ENCODE measurements around the gene BANF2. TPM values are rescaled to one million over a fixed set of nuclear protein-coding genes. Genes with fewer than 3 reads are reported as not detected.

Gene BANF2
- polyA plus RNA-seq, 1 of the 3 experiments (the other 2 are of a cell fraction) = not detected

DNA sequence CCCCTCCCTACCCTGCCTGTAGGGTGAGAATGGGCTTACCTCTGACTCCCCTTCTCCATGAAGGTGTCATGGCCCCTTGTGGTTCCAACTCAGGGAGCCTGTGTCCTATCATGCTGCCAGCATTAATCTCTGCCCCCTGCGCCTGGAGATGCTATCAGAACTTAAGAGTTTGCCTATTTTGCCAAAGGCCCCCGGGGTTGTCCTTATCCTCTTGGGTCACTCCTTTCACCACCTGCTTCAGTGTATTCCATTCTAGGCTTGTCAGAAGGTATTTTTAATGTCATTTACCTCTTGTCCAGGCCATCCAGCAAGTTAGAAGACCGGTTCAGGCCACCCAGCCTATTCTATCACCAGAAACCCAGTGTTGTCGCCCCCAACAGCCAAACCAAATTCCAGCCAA lies 28.2 kb upstream of the BANF2 start:
- Histone ChIP-seq H3K79me2 (ENCODE audit: insufficient read depth) (peaks cover 97% of the 10 kb centered on the region), H3K4me1 (ENCODE audit: control insufficient read depth in 1 of 2, insufficient read depth in 2 of 2, low read depth in 1 of 2, low read length in 1 of 2) (peaks cover 9 to 15% of the 10 kb centered on the region in 2 experiments; a peak in 2 of 4 replicates), H3K36me3 (replicated peaks in 1 of 2; ENCODE audit: control insufficient read depth in 1 of 2, insufficient read depth in 2 of 2, low read length in 1 of 2) (peaks cover 8 to 23% of the 10 kb centered on the region in 2 experiments), H3K9ac (no peak overlapping the region), H3K4me2 (no peak overlapping the region), H3K27ac (ENCODE audit: low read depth in 2 of 2, low read length in 1 of 2) (no peak overlapping the region), H3K27me3 (ENCODE audit: insufficient read depth) (no peaks in the 10 kb centered on the region), H3K4me3 (ENCODE audit: low read depth in 2 of 2, low read length in 1 of 2) (no peak overlapping the region), H4K20me1 (ENCODE audit: insufficient read depth) (peaks cover 88% of the 10 kb centered on the region), H3K9me2 (no peaks in the 10 kb centered on the region), H3K9me3 (no peaks in the 10 kb centered on the region), H2AFZ (ENCODE audit: low read depth) (no peak overlapping the region), H3F3A (replicated peaks; ENCODE audit: insufficient read depth) (peaks cover 9% of the 10 kb centered on the region)
- CTCF ChIA-PET = interaction anchor here (1.4 kb wide), 1 partner anchor 9 kb away, joined by 5 read pairs; no protein-coding TSS in a partner anchor
- POLR2A ChIA-PET = no interaction called here
- no peak for TF ChIP-seq MEF2A (IDR thresholded peaks at IDR 0.05; ENCODE audit: borderline replicate concordance, low read depth)
- no peak for TF ChIP-seq FOSL2 (IDR thresholded peaks at IDR 0.05; ENCODE audit: borderline replicate concordance, low read depth)
- no peak for TF ChIP-seq TAF1 (IDR thresholded peaks at IDR 0.05; ENCODE audit: borderline replicate concordance, low read depth, low read length)
- TF ChIP-seq, protein P1, sequence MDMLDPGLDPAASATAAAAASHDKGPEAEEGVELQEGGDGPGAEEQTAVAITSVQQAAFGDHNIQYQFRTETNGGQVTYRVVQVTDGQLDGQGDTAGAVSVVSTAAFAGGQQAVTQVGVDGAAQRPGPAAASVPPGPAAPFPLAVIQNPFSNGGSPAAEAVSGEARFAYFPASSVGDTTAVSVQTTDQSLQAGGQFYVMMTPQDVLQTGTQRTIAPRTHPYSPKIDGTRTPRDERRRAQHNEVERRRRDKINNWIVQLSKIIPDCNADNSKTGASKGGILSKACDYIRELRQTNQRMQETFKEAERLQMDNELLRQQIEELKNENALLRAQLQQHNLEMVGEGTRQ (IDR thresholded peaks at IDR 0.05; ENCODE audit: borderline replicate concordance, low read depth, low read length) = no peak
- TF ChIP-seq, protein P2, sequence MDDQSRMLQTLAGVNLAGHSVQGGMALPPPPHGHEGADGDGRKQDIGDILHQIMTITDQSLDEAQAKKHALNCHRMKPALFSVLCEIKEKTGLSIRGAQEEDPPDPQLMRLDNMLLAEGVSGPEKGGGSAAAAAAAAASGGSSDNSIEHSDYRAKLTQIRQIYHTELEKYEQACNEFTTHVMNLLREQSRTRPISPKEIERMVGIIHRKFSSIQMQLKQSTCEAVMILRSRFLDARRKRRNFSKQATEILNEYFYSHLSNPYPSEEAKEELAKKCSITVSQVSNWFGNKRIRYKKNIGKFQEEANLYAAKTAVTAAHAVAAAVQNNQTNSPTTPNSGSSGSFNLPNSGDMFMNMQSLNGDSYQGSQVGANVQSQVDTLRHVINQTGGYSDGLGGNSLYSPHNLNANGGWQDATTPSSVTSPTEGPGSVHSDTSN (IDR thresholded peaks at IDR 0.05) = no peak
- no peak for TF ChIP-seq GATA2 (CRISPR knock-in tag; IDR thresholded peaks at IDR 0.05)
- TF ChIP-seq, protein P3, sequence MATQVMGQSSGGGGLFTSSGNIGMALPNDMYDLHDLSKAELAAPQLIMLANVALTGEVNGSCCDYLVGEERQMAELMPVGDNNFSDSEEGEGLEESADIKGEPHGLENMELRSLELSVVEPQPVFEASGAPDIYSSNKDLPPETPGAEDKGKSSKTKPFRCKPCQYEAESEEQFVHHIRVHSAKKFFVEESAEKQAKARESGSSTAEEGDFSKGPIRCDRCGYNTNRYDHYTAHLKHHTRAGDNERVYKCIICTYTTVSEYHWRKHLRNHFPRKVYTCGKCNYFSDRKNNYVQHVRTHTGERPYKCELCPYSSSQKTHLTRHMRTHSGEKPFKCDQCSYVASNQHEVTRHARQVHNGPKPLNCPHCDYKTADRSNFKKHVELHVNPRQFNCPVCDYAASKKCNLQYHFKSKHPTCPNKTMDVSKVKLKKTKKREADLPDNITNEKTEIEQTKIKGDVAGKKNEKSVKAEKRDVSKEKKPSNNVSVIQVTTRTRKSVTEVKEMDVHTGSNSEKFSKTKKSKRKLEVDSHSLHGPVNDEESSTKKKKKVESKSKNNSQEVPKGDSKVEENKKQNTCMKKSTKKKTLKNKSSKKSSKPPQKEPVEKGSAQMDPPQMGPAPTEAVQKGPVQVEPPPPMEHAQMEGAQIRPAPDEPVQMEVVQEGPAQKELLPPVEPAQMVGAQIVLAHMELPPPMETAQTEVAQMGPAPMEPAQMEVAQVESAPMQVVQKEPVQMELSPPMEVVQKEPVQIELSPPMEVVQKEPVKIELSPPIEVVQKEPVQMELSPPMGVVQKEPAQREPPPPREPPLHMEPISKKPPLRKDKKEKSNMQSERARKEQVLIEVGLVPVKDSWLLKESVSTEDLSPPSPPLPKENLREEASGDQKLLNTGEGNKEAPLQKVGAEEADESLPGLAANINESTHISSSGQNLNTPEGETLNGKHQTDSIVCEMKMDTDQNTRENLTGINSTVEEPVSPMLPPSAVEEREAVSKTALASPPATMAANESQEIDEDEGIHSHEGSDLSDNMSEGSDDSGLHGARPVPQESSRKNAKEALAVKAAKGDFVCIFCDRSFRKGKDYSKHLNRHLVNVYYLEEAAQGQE (IDR thresholded peaks at IDR 0.05; ENCODE audit: low read depth, low read length) = no peak
- TF ChIP-seq EP300 (IDR thresholded peaks at IDR 0.05; ENCODE audit: borderline replicate concordance in 1 of 2, low read depth in 1 of 2, low read length in 1 of 2) = no peak
- TF ChIP-seq TCF12 (IDR thresholded peaks at IDR 0.05) = no peak
- TF ChIP-seq POLR2AphosphoS5 (IDR thresholded peaks at IDR 0.05; ENCODE audit: low read depth, low read length) = no peak
- TF ChIP-seq RCOR1 (IDR thresholded peaks at IDR 0.05; ENCODE audit: low read length) = no peak
- TF ChIP-seq EZH2phosphoT487 (IDR thresholded peaks at IDR 0.05; ENCODE audit: borderline replicate concordance, low read depth) = no peak
- TF ChIP-seq MXI1 (IDR thresholded peaks at IDR 0.05; ENCODE audit: low read depth, low read length) = no peak
- TF ChIP-seq GABPA (IDR thresholded peaks at IDR 0.05; ENCODE audit: low read depth) = no peak
- no peak for TF ChIP-seq JUND (IDR thresholded peaks at IDR 0.05)
- no peak for TF ChIP-seq SIN3A (IDR thresholded peaks at IDR 0.05; ENCODE audit: borderline replicate concordance, low read depth, low read length)
- TF ChIP-seq RXRA (IDR thresholded peaks at IDR 0.05; ENCODE audit: borderline replicate concordance, low read depth) = no peak
- no peak for TF ChIP-seq RFX5 (IDR thresholded peaks at IDR 0.05; ENCODE audit: low read length)
- no peak for DNase-seq
- WGBS (ENCODE audit: low lambda C conversion rate) = 79% methylated on average over 4 of the region's 4 CpGs
